H1 (cell line): ENCODE results near the gene PDE3A. TPM values are rescaled to one million over a fixed set of nuclear protein-coding genes. Genes with fewer than 3 reads are reported as not detected.

Experiments used
- CTCF ChIA-PET: fragments of 300-600 bp; sonication (Branson Sonifier 250); formaldehyde crosslinking; loops from one replicate; lab custom pipeline; 2021; ENCODE audit not compliant: partially characterized antibody; lab: Charles Lee
- POLR2A ChIA-PET: fragments of 300-600 bp; sonication (Branson Sonifier 250); formaldehyde crosslinking; loops from one replicate; lab custom pipeline; 2021; ENCODE audit warnings: inconsistent platforms; ENCODE audit not compliant: partially characterized antibody; lab: Charles Lee
- DNase-seq, 2 experiments: peaks; one replicate each; pipeline versions ENCODE4 v3.0.0 to v3.0.0-alpha.2; 2010 to 2022; ENCODE audit warnings: low spot score in 2 of 2, low read depth in 1 of 2, mixed read lengths in 1 of 2
- FAIRE-seq: peaks from 2 replicates; lab custom pipeline; 2011; peaks lifted over from hg19 to GRCh38; lab: Jason Lieb, UNC
- H2AFZ ChIP-seq: 2 replicates; pipeline ENCODE4 v1.8.1; 2012; ENCODE audit warnings: low read length, inconsistent platforms
- H2AK5ac ChIP-seq: 2 replicates; pipeline ENCODE4 v1.6.1; 2013; ENCODE audit warnings: low read depth, low read length
- H2BK120ac ChIP-seq: replicated peaks from 2 replicates; pipeline ENCODE3; 2013; ENCODE audit warnings: low read depth, low read length, inconsistent platforms
- H2BK12ac ChIP-seq: 2 replicates; pipeline ENCODE4 v1.6.1; 2013; ENCODE audit warnings: low read depth, low read length
- H2BK15ac ChIP-seq: 2 replicates; pipeline ENCODE4 v1.6.1; 2013; ENCODE audit warnings: low read length
- H2BK20ac ChIP-seq: 2 replicates; pipeline ENCODE4 v1.6.1; 2013; ENCODE audit warnings: low read length
- H2BK5ac ChIP-seq: 2 replicates; pipeline ENCODE4 v1.6.1; 2013; ENCODE audit warnings: low read depth, low read length
- H3K14ac ChIP-seq: 2 replicates; pipeline ENCODE4 v1.6.1; 2013; ENCODE audit warnings: inconsistent platforms; ENCODE audit not compliant: insufficient read length
- H3K18ac ChIP-seq: 2 replicates; pipeline ENCODE4 v1.6.1; 2013; ENCODE audit warnings: low read length; ENCODE audit errors: extremely low read depth
- H3K23ac ChIP-seq: 2 replicates; pipeline ENCODE4 v1.6.1; 2013; ENCODE audit warnings: inconsistent platforms; ENCODE audit not compliant: insufficient read length
- H3K23me2 ChIP-seq: 2 replicates; pipeline ENCODE4 v1.6.1; 2013; ENCODE audit warnings: low read depth, low read length
- H3K27ac ChIP-seq: 2 replicates; pipeline ENCODE4 v1.6.1; 2011; ENCODE audit warnings: low read depth, low read length, inconsistent platforms
- H3K27me3 ChIP-seq, 4 experiments: replicated peaks in 1 of 4; 1 replicate in 1 of 4; 2 replicates in 3 of 4; pipeline versions ENCODE4 v1.6.1 to v1.8.1; 2011 to 2013; ENCODE audit warnings: low read length in 3 of 4, mild to moderate bottlenecking in 3 of 4, inconsistent platforms in 2 of 4, mixed read lengths in 2 of 4, moderate library complexity in 1 of 4; ENCODE audit not compliant: control insufficient read depth in 3 of 4, insufficient read depth in 3 of 4; ENCODE audit errors: extremely low read depth in 1 of 4
- H3K36me3 ChIP-seq, 4 experiments: 2 replicates each; pipeline versions ENCODE4 v1.6.1 to v1.8.1; 2011 to 2013; ENCODE audit warnings: mild to moderate bottlenecking in 4 of 4, low read length in 3 of 4, moderate library complexity in 2 of 4, control low read depth in 1 of 4, inconsistent platforms in 1 of 4; ENCODE audit not compliant: insufficient read depth in 4 of 4, control insufficient read depth in 2 of 4
- H3K4ac ChIP-seq: replicated peaks from 2 replicates; pipeline ENCODE3; 2013; ENCODE audit warnings: low read length, low read depth, mixed read lengths, inconsistent platforms; ENCODE audit not compliant: insufficient read length
- H3K4me1 ChIP-seq, 4 experiments: replicated peaks in 1 of 4; 1 replicate in 1 of 4; 2 replicates in 3 of 4; pipeline versions ENCODE4 v1.6.1 to v1.8.1; 2011 to 2013; ENCODE audit warnings: low read length in 3 of 4, inconsistent platforms in 2 of 4, mixed read lengths in 1 of 4; ENCODE audit not compliant: insufficient read depth in 4 of 4, control insufficient read depth in 3 of 4
- H3K4me2 ChIP-seq, 2 experiments: 2 replicates each; pipeline versions ENCODE4 v1.6.1 to v1.8.1; 2011 to 2013; ENCODE audit warnings: low read depth in 2 of 2, low read length in 2 of 2, control low read depth in 1 of 2, inconsistent platforms in 1 of 2, mild to moderate bottlenecking in 1 of 2; ENCODE audit not compliant: insufficient read depth in 1 of 2
- H3K4me3 ChIP-seq, 4 experiments: fragments of 200-600, 300-600 bp in 1 of 4; sonication (generic), shearing (Covaris generic), sonication (Bioruptor Twin) in 1 of 4; 2 replicates each; pipeline versions ENCODE4 v1.5.1 to v1.8.1; 2011 to 2016; ENCODE audit warnings: low read length in 4 of 4, low read depth in 3 of 4, control low read depth in 2 of 4, inconsistent platforms in 2 of 4, mild to moderate bottlenecking in 2 of 4, mixed read lengths in 1 of 4, moderate library complexity in 1 of 4; ENCODE audit not compliant: insufficient read depth in 2 of 4; ENCODE audit errors: extremely low read depth in 1 of 4
- H3K56ac ChIP-seq: replicated peaks from 2 replicates; pipeline ENCODE3; 2013; ENCODE audit warnings: low read depth, mild to moderate bottlenecking, mixed read lengths, low read length, inconsistent platforms; ENCODE audit not compliant: insufficient read length
- H3K79me1 ChIP-seq: 2 replicates; pipeline ENCODE4 v1.6.1; 2013; ENCODE audit warnings: low read depth, low read length, control low read depth
- H3K79me2 ChIP-seq, 2 experiments: 2 replicates each; pipeline versions ENCODE4 v1.6.1 to v1.8.1; 2012 to 2013; ENCODE audit warnings: low read length in 2 of 2, mild to moderate bottlenecking in 2 of 2, inconsistent platforms in 1 of 2; ENCODE audit not compliant: insufficient read depth in 2 of 2, control insufficient read depth in 1 of 2
- H3K9ac ChIP-seq, 4 experiments: replicated peaks in 1 of 4; 1 replicate in 1 of 4; 2 replicates in 3 of 4; pipeline versions ENCODE4 v1.6.1 to v1.8.1; 2011 to 2013; ENCODE audit warnings: low read depth in 3 of 4, low read length in 3 of 4, control low read depth in 2 of 4, mild to moderate bottlenecking in 2 of 4, moderate library complexity in 2 of 4, inconsistent platforms in 1 of 4; ENCODE audit errors: extremely low read depth in 1 of 4
- H3K9me3 ChIP-seq, 2 experiments: 2 replicates each; pipeline versions ENCODE4 v1.6.1 to v1.8.1; 2012 to 2013; ENCODE audit warnings: mild to moderate bottlenecking in 2 of 2, moderate library complexity in 2 of 2, control low read depth in 1 of 2, inconsistent platforms in 1 of 2, low read depth in 1 of 2, low read length in 1 of 2, mixed read lengths in 1 of 2; ENCODE audit not compliant: insufficient read depth in 2 of 2
- H4K20me1 ChIP-seq, 2 experiments: replicated peaks in 1 of 2; 2 replicates each; pipeline versions ENCODE3 to v1.8.1; 2011 to 2013; ENCODE audit warnings: inconsistent platforms in 2 of 2, low read length in 2 of 2, mild to moderate bottlenecking in 1 of 2; ENCODE audit not compliant: insufficient read depth in 2 of 2, control insufficient read depth in 1 of 2
- H4K5ac ChIP-seq: 2 replicates; pipeline ENCODE4 v1.6.1; 2013; ENCODE audit warnings: low read length, low read depth, mixed read lengths, inconsistent platforms; ENCODE audit not compliant: insufficient read length
- H4K8ac ChIP-seq: 2 replicates; pipeline ENCODE4 v1.8.0; 2013; ENCODE audit warnings: mild to moderate bottlenecking, moderate library complexity, low read length, inconsistent platforms; ENCODE audit not compliant: insufficient read depth; ENCODE audit errors: extremely low read depth
- H4K91ac ChIP-seq: replicated peaks from 2 replicates; pipeline ENCODE3; 2013; ENCODE audit warnings: low read length, mixed read lengths, inconsistent platforms; ENCODE audit not compliant: insufficient read length
- CBX5 ChIP-seq: fragments of 300-800, 300-1000 bp; sonication (generic); IDR thresholded peaks from 2 replicates; pipeline ENCODE4 v1.7.1; 2016; ENCODE audit warnings: antibody characterized with exemption, low read length, low read depth
- E2F6 ChIP-seq: IDR thresholded peaks from 2 replicates; pipeline ENCODE4 v1.6.1; 2012; ENCODE audit warnings: inconsistent platforms
- MAFK ChIP-seq: IDR thresholded peaks from 2 replicates; pipeline ENCODE4 v1.6.1; 2012; ENCODE audit warnings: low read depth, mild to moderate bottlenecking, improper control_type of control experiment, low read length
- NANOG ChIP-seq: IDR thresholded peaks from 2 replicates; pipeline ENCODE4 v1.6.1; 2011; ENCODE audit warnings: low read length, low read depth, mild to moderate bottlenecking, inconsistent platforms; ENCODE audit not compliant: insufficient read depth, poor library complexity, severe bottlenecking
- WGBS, 2 experiments: shearing (Covaris generic) in 1 of 2; methylation state at CpG; one replicate each; pipeline versions ENCODE4 v1.1.6 to v1.1.7; 2013 to 2015; ENCODE audit warnings: low lambda C conversion rate in 2 of 2, mixed read lengths in 2 of 2, inconsistent platforms in 1 of 2, low coverage in 1 of 2, missing lambda C conversion rate in 1 of 2; ENCODE audit not compliant: insufficient replicate concordance in 2 of 2, insufficient coverage in 1 of 2, insufficient read length in 1 of 2; ENCODE audit errors: extremely low coverage in 1 of 2, missing lambda C conversion rate in 1 of 2; 5-methylcytosine and 5-hydroxymethylcytosine counted together
- polyA plus RNA-seq, 7 experiments: library from polyadenylated mRNA; depleted of rRNA in 3 of 7; stranded (reverse) in 5 of 7; unstranded in 2 of 7; fragments of >200 nt in 5 of 7; fragments of 200-250 nt in 2 of 7; gene quantifications; 1 replicate in 5 of 7; 2 replicates in 1 of 7; 4 replicates in 1 of 7; pipeline versions ENCODE4 v1.2.1 to v1.2.3, GENCODE V29; 2011 to 2013; ENCODE audit warnings: missing spikeins in 2 of 7, mixed read lengths in 2 of 7
- total RNA-seq: library from RNA; stranded (reverse); fragmentation: NEBNext Ultra II Directional; extraction: Animal tissue kit (Norgen Biotek cat#: 25700); gene quantifications from 2 replicates; pipeline ENCODE4 v1.2.1, GENCODE V29; 2021

Gene PDE3A
- total and polyA plus RNA-seq, 2 of the 8 experiments (the other 6 are each of a cell fraction or from before 2014, with no cell fraction given), result 1.4 to 3.4 TPM

- H3K23ac ChIP-seq, result no peak overlapping the region
- no peak overlapping the region for H3K4me3 ChIP-seq
- no peak overlapping the region for H2BK120ac ChIP-seq
- H4K5ac ChIP-seq, result no peak overlapping the region
- H3K4ac ChIP-seq, result no peak overlapping the region
- no peak overlapping the region for H3K56ac ChIP-seq
- no peaks in the 10 kb centered on the region for H4K20me1 ChIP-seq
- no peaks in the 10 kb centered on the region for H3K9me3 ChIP-seq
- no peak overlapping the region for H2BK15ac ChIP-seq
- no peak overlapping the region for H3K9ac ChIP-seq
- H3K18ac ChIP-seq, result no peak overlapping the region
- H3K36me3 ChIP-seq, result no peaks in the 10 kb centered on the region
- FAIRE-seq (no peak), DNase-seq (no peak)
- H2AK5ac ChIP-seq, result no peak overlapping the region
- no peaks in the 10 kb centered on the region for H3K79me1 ChIP-seq
- ChIA-PET POLR2A (interaction anchor here (1.1 kb wide), 1 partner anchor 12 kb away, joined by 3 read pairs; no protein-coding TSS in a partner anchor), CTCF (interaction anchor here (1.0 kb wide), 1 partner anchor 360 kb away, joined by 3 read pairs; no protein-coding TSS in a partner anchor)
- no peak overlapping the region for H2BK20ac ChIP-seq
- H3K27me3 ChIP-seq, result no peaks in the 10 kb centered on the region
- H4K91ac ChIP-seq, result no peak overlapping the region
- no peak overlapping the region for H4K8ac ChIP-seq
- H3K79me2 ChIP-seq, result no peaks in the 10 kb centered on the region
- no peak overlapping the region for H3K14ac ChIP-seq
- no peak overlapping the region for H2AFZ ChIP-seq
- no peaks in the 10 kb centered on the region for H3K23me2 ChIP-seq
- no peak overlapping the region for H2BK12ac ChIP-seq
- 87% methylated on average over 2 of the region's 2 CpGs; no CpG with 5 or more reads in 1 of the 2 experiments for WGBS, 2 experiments
- no peak overlapping the region for H3K4me2 ChIP-seq
- H2BK5ac ChIP-seq, result no peak overlapping the region
- H3K4me1 ChIP-seq, result peaks cover 0 to 5% (median 1%) of the 10 kb centered on the region in 4 experiments; a peak in 4 of 7 replicates
- H3K27ac ChIP-seq, result no peak overlapping the region
- TF ChIP-seq CBX5, result no peak
- no peak for TF ChIP-seq MAFK
- no peak for TF ChIP-seq NANOG
- no peak for TF ChIP-seq E2F6
Observed at GRCh38 chr12:20438299-20438779, 70.0 kb downstream of the PDE3A start.
